IPS-20b (cell line): ENCODE results near the gene ASIC1.

Experiments
- H3K27ac ChIP-seq: one replicate; pipeline ENCODE4 v1.5.1; 2013; ENCODE audit warnings: low read length
- H3K27me3 ChIP-seq: 2 replicates; pipeline ENCODE4 v1.6.1; 2013; ENCODE audit warnings: mild to moderate bottlenecking, low read length, inconsistent platforms; ENCODE audit not compliant: insufficient read depth
- H3K36me3 ChIP-seq: 2 replicates; pipeline ENCODE4 v1.6.1; 2013; ENCODE audit warnings: low read depth, mild to moderate bottlenecking, inconsistent platforms, low read length, moderate library complexity; ENCODE audit not compliant: insufficient read depth
- H3K4me1 ChIP-seq: 2 replicates; pipeline ENCODE4 v1.6.1; 2013; ENCODE audit warnings: mild to moderate bottlenecking, control low read depth, inconsistent platforms, low read length, moderate library complexity; ENCODE audit not compliant: insufficient read depth
- H3K4me3 ChIP-seq: 2 replicates; pipeline ENCODE4 v1.5.1; 2013; ENCODE audit warnings: mild to moderate bottlenecking, low read length, inconsistent platforms
- H3K9ac ChIP-seq: 2 replicates; pipeline ENCODE4 v1.6.1; 2013; ENCODE audit warnings: low read depth, mild to moderate bottlenecking, inconsistent platforms, low read length, moderate library complexity
- H3K9me3 ChIP-seq: 2 replicates; pipeline ENCODE4 v1.6.1; 2013; ENCODE audit warnings: mild to moderate bottlenecking, low read depth, low read length, inconsistent platforms; ENCODE audit not compliant: insufficient read depth

ASIC1 gene

GRCh38 chr12:50066402-50066801, 9.0 kb downstream of the ASIC1 start:
- Histone ChIP-seq H3K27me3 (peaks cover 16% of the 10 kb centered on the region; the same call in 1 of the 2 replicates), H3K9ac (0 out of 2 replicates have a peak overlapping the region, but pooled peaks have one; percentile 9), H3K36me3 (no peaks in the 10 kb centered on the region), H3K4me1 (no peaks in the 10 kb centered on the region), H3K9me3 (no peaks in the 10 kb centered on the region), H3K27ac (no peak overlapping the region), H3K4me3 (no peak overlapping the region)

- Histone ChIP-seq H3K36me3 (no peaks in the 10 kb centered on the region), H3K4me3 (no peak overlapping the region), H3K27me3 (peaks cover 3% of the 10 kb centered on the region; the same call in 1 of the 2 replicates), H3K27ac (no peak overlapping the region), H3K9ac (no peak overlapping the region), H3K9me3 (no peaks in the 10 kb centered on the region), H3K4me1 (no peaks in the 10 kb centered on the region)
Measured at GRCh38 chr12:50069069-50069468, 11.7 kb downstream of the ASIC1 start.

- Histone ChIP-seq H3K27ac (no peak overlapping the region), H3K9ac (no peak overlapping the region), H3K9me3 (no peaks in the 10 kb centered on the region), H3K27me3 (peaks cover 2% of the 10 kb centered on the region; the same call in 1 of the 2 replicates), H3K36me3 (no peaks in the 10 kb centered on the region), H3K4me1 (no peaks in the 10 kb centered on the region), H3K4me3 (no peak overlapping the region)
Measured at GRCh38 chr12:50069539-50069938, 12.1 kb downstream of the ASIC1 start.

- Histone ChIP-seq H3K27me3 (no peaks in the 10 kb centered on the region; the same call in 1 of the 2 replicates), H3K4me3 (no peak overlapping the region), H3K4me1 (no peaks in the 10 kb centered on the region), H3K27ac (no peak overlapping the region), H3K9me3 (no peaks in the 10 kb centered on the region), H3K9ac (no peak overlapping the region), H3K36me3 (no peaks in the 10 kb centered on the region)
Measured at GRCh38 chr12:50070314-50071060, 13.1 kb downstream of the ASIC1 start.

- H3K4me1 ChIP-seq = no peaks in the 10 kb centered on the region
- no peaks in the 10 kb centered on the region for H3K9me3 ChIP-seq
- H3K4me3 ChIP-seq = no peak overlapping the region
- no peak overlapping the region for H3K27ac ChIP-seq
- H3K36me3 ChIP-seq = no peaks in the 10 kb centered on the region
- no peaks in the 10 kb centered on the region; the same call in 1 of the 2 replicates for H3K27me3 ChIP-seq
- H3K9ac ChIP-seq = no peak overlapping the region
Measured at GRCh38 chr12:50072198-50072907, 15.0 kb downstream of the ASIC1 start.

- no peak overlapping the region for H3K9ac ChIP-seq
- H3K4me3 ChIP-seq = no peak overlapping the region
- H3K9me3 ChIP-seq = no peaks in the 10 kb centered on the region
- no peaks in the 10 kb centered on the region for H3K4me1 ChIP-seq
- H3K36me3 ChIP-seq = no peaks in the 10 kb centered on the region
- no peak overlapping the region for H3K27ac ChIP-seq
- no peaks in the 10 kb centered on the region; the same call in 1 of the 2 replicates for H3K27me3 ChIP-seq
Measured at GRCh38 chr12:50073206-50073605, 15.8 kb downstream of the ASIC1 start.

- no peak overlapping the region for H3K27ac ChIP-seq
- H3K4me3 ChIP-seq = no peak overlapping the region
- no peaks in the 10 kb centered on the region for H3K36me3 ChIP-seq
- no peak overlapping the region for H3K9ac ChIP-seq
- no peaks in the 10 kb centered on the region for H3K9me3 ChIP-seq
- H3K4me1 ChIP-seq = no peaks in the 10 kb centered on the region
- H3K27me3 ChIP-seq = no peaks in the 10 kb centered on the region; the same call in 1 of the 2 replicates
Measured at GRCh38 chr12:50073712-50074111, 16.3 kb downstream of the ASIC1 start.

- Histone ChIP-seq H3K9ac (no peak overlapping the region), H3K4me3 (no peak overlapping the region), H3K36me3 (no peaks in the 10 kb centered on the region), H3K9me3 (no peaks in the 10 kb centered on the region), H3K27ac (no peak overlapping the region), H3K27me3 (peaks cover 7% of the 10 kb centered on the region), H3K4me1 (no peaks in the 10 kb centered on the region)
Measured at GRCh38 chr12:50074936-50075807, 17.8 kb downstream of the ASIC1 start.

- H3K36me3 ChIP-seq = no peaks in the 10 kb centered on the region
- H3K27ac ChIP-seq = no peak overlapping the region
- H3K9ac ChIP-seq = no peak overlapping the region
- H3K27me3 ChIP-seq = peaks cover 14% of the 10 kb centered on the region
- H3K9me3 ChIP-seq = no peaks in the 10 kb centered on the region
- no peaks in the 10 kb centered on the region for H3K4me1 ChIP-seq
- H3K4me3 ChIP-seq = no peak overlapping the region
Measured at GRCh38 chr12:50075808-50076170, 18.4 kb downstream of the ASIC1 start.

GRCh38 chr12:50077099-50077498, 19.7 kb downstream of the ASIC1 start:
- H3K27ac ChIP-seq = no peak overlapping the region
- no peaks in the 10 kb centered on the region for H3K4me1 ChIP-seq
- no peaks in the 10 kb centered on the region for H3K36me3 ChIP-seq
- H3K9me3 ChIP-seq = no peaks in the 10 kb centered on the region
- no peak overlapping the region for H3K4me3 ChIP-seq
- peaks cover 26% of the 10 kb centered on the region for H3K27me3 ChIP-seq
- no peak overlapping the region for H3K9ac ChIP-seq

GRCh38 chr12:50078281-50078680, 20.9 kb downstream of the ASIC1 start:
- H3K9ac ChIP-seq = no peak overlapping the region
- H3K9me3 ChIP-seq = no peaks in the 10 kb centered on the region
- no peak overlapping the region for H3K27ac ChIP-seq
- H3K36me3 ChIP-seq = no peaks in the 10 kb centered on the region
- no peak overlapping the region for H3K4me3 ChIP-seq
- H3K27me3 ChIP-seq = peaks cover 28% of the 10 kb centered on the region
- no peaks in the 10 kb centered on the region for H3K4me1 ChIP-seq
